ENCODE results near the gene ASIC4. TPM values are rescaled to one million over a fixed set of nuclear protein-coding genes. Genes with fewer than 3 reads are reported as not detected.

Gene ASIC4
- polyA plus RNA-seq, 4 donors = 0.04 to 0.10 TPM; not detected in 2

GRCh38 chr2:219506802-219507526 lies 7.3 kb upstream of the ASIC4 start:
- DNase-seq (no peak), FAIRE-seq (no peak)
- 80 to 86% (median 80%) methylated on average over 14 to 17 of the region's 17 CpGs for WGBS, 3 donors
- Histone ChIP-seq H3K4me1 (ENCODE audit: control insufficient read depth in 3 of 3, insufficient read depth in 2 of 3, low read depth in 1 of 3, low read length in 2 of 3) (peaks cover 0 to 14% (median 2%) of the 10 kb centered on the region in 3 donors), H3K36me3 (ENCODE audit: control insufficient read depth in 3 of 3, insufficient read depth in 2 of 3, low read depth in 1 of 3, low read length in 3 of 3) (peaks cover 4 to 59% (median 9%) of the 10 kb centered on the region in 3 donors), H3K27me3 (ENCODE audit: control insufficient read depth in 3 of 3, insufficient read depth in 3 of 3, low read length in 3 of 3) (peaks cover 0 to 27% (median 13%) of the 10 kb centered on the region in 3 donors), H3K9me3 (ENCODE audit: control insufficient read depth in 2 of 2, insufficient read depth in 1 of 2, low read depth in 1 of 2, low read length in 1 of 2) (peaks cover 0 to 6% of the 10 kb centered on the region in 2 donors), H3K4me3 (ENCODE audit: low read depth in 1 of 3, low read length in 3 of 3) (no peak overlapping the region), H3K27ac (ENCODE audit: low read depth in 1 of 3, low read length in 2 of 3) (no peak overlapping the region)

DNA sequence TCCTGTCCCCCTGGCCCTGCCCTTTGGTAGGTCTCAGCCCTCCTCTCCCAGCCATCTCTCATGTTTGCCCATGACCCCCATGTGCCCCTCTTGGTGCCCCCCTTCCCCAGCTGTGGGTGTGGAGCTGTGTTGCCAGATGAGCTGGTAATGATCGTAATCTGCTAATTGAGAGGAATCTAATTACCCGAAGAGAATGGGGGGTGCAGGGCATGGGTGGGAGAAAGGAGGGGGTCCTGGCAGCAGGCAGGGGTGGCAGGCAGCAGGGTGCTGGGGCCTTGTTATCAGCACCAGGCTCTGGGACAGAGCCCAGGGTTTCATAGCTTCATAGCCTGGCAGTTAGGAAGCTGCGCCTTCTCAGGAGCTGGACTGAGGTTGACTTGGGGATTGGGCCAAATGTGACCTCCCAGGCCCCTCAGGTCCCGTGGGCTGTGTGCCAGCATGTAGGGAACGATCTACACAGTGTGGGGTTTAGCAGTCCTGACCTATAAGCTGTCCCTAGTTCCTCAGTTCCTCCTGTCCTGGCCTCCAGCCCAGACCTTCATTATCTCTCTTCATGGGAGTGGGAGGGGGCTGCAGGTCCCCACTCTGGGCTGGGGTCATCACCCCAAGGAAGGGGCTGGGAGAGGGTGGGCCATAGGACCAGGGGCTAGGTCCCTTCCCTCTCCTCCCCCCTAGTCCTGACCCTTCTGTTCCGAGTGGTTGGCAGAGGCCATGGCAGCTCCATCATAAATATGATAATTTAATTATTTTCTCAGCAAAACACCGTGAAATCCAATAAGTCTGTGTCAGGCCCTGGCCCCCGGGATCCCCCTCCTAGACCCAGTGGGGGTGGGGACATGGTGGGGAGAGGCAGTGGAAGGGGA lies 6.5 kb upstream of the ASIC4 start:
- Histone ChIP-seq H3K4me1 (ENCODE audit: control insufficient read depth in 3 of 3, insufficient read depth in 2 of 3, low read depth in 1 of 3, low read length in 2 of 3) (peaks cover 0 to 19% (median 2%) of the 10 kb centered on the region in 3 donors), H3K27me3 (ENCODE audit: control insufficient read depth in 3 of 3, insufficient read depth in 3 of 3, low read length in 3 of 3) (peaks cover 0 to 36% (median 17%) of the 10 kb centered on the region in 3 donors), H3K4me3 (ENCODE audit: low read depth in 1 of 3, low read length in 3 of 3) (no peak overlapping the region), H3K9me3 (ENCODE audit: control insufficient read depth in 2 of 2, insufficient read depth in 1 of 2, low read depth in 1 of 2, low read length in 1 of 2) (peaks cover 0 to 6% of the 10 kb centered on the region in 2 donors), H3K36me3 (ENCODE audit: control insufficient read depth in 3 of 3, insufficient read depth in 2 of 3, low read depth in 1 of 3, low read length in 3 of 3) (peaks cover 4 to 52% (median 9%) of the 10 kb centered on the region in 3 donors), H3K27ac (ENCODE audit: low read depth in 1 of 3, low read length in 2 of 3) (peak overlapping the region in 1 of 3 donors; percentile 17)
- FAIRE-seq (no peak), DNase-seq (no peak)
- 54 to 63% (median 55%) methylated on average over 8 of the region's 8 CpGs for WGBS, 3 donors

- Histone ChIP-seq H3K4me1 (ENCODE audit: control insufficient read depth in 3 of 3, insufficient read depth in 2 of 3, low read depth in 1 of 3, low read length in 2 of 3) (peaks cover 0 to 20% (median 2%) of the 10 kb centered on the region in 3 donors), H3K36me3 (ENCODE audit: control insufficient read depth in 3 of 3, insufficient read depth in 2 of 3, low read depth in 1 of 3, low read length in 3 of 3) (peaks cover 4 to 48% (median 9%) of the 10 kb centered on the region in 3 donors), H3K4me3 (ENCODE audit: low read depth in 1 of 3, low read length in 3 of 3) (no peak overlapping the region), H3K9me3 (ENCODE audit: control insufficient read depth in 2 of 2, insufficient read depth in 1 of 2, low read depth in 1 of 2, low read length in 1 of 2) (peaks cover 0 to 6% of the 10 kb centered on the region in 2 donors), H3K27ac (ENCODE audit: low read depth in 1 of 3, low read length in 2 of 3) (no peak overlapping the region), H3K27me3 (ENCODE audit: control insufficient read depth in 3 of 3, insufficient read depth in 3 of 3, low read length in 3 of 3) (peaks cover 2 to 42% (median 20%) of the 10 kb centered on the region in 3 donors)
- no peak for DNase-seq
- no peak for FAIRE-seq
- WGBS, 3 donors = 62 to 73% (median 67%) methylated on average over 4 of the region's 4 CpGs
These were observed 5.9 kb upstream of the ASIC4 start for GRCh38 chr2:219508444-219508734.

DNA sequence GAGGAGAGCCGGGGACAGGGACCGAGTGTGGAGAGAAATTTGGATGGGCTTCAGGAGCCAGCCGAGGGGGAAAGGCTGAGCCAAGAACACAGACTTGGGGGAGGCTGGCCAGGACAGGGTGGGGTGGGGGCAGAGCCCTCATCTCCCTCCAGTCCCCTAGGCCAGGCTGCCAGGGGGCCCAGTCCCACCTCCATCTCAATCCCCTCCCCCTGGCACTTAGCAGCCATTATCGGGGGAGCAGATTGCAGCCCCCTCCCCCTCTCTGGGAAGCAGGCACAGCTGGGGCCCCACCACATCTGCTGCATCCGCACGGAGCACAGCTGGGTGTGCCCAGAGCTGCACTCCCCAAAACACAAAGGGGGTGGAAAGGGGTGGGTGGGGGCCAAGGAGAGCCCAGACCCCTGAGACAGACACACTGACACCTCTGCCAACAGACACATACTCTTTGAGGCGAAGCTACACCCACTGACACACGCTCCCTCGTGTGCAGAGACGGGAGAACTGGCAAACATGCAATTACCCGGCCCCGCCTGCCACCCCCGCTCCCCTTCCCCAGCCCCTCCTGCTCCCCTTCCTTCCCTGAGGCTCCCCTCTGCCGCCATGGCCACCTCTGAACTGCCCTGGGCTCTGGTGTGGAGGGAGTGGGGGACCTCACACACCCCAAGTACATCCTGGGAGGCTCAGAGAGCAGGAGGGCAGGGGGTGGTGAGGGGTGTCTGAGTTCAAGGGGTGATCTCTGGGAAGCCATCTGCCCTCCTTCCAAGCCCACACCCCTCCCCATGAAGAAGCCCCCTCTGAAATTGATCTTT lies 5.1 kb upstream of the ASIC4 start:
- 5 to 16% (median 9%) methylated on average over 12 to 14 of the region's 14 CpGs for WGBS, 3 donors
- no peak for DNase-seq
- H3K4me3 ChIP-seq (ENCODE audit: low read depth in 1 of 3, low read length in 3 of 3) = no peak overlapping the region

GRCh38 chr2:219509780-219510511 lies 4.3 kb upstream of the ASIC4 start:
- FAIRE-seq = no peak
- H3K4me3 ChIP-seq (ENCODE audit: low read depth in 1 of 3, low read length in 3 of 3) = no peak overlapping the region
- H3K27ac ChIP-seq (ENCODE audit: low read depth in 1 of 3, low read length in 2 of 3) = no peak overlapping the region
- peak; percentile 43 to 76 for DNase-seq
- H3K36me3 ChIP-seq (ENCODE audit: control insufficient read depth in 3 of 3, insufficient read depth in 2 of 3, low read depth in 1 of 3, low read length in 3 of 3) = peaks cover 0 to 33% (median 5%) of the 10 kb centered on the region in 3 donors
- H3K27me3 ChIP-seq (ENCODE audit: control insufficient read depth in 3 of 3, insufficient read depth in 3 of 3, low read length in 3 of 3) = peaks cover 11 to 57% (median 31%) of the 10 kb centered on the region in 3 donors
- WGBS, 3 donors = 0 to 1% (median 1%) methylated on average over 26 of the region's 26 CpGs
- peaks cover 0 to 6% of the 10 kb centered on the region in 2 donors for H3K9me3 ChIP-seq (ENCODE audit: control insufficient read depth in 2 of 2, insufficient read depth in 1 of 2, low read depth in 1 of 2, low read length in 1 of 2)
- H3K4me1 ChIP-seq (ENCODE audit: control insufficient read depth in 3 of 3, insufficient read depth in 2 of 3, low read depth in 1 of 3, low read length in 2 of 3) = peaks cover 0 to 29% (median 2%) of the 10 kb centered on the region in 3 donors

More for the DNA sequence above, 5.1 kb upstream of the ASIC4 start:
- peaks cover 8 to 50% (median 27%) of the 10 kb centered on the region in 3 donors for H3K27me3 ChIP-seq (ENCODE audit: control insufficient read depth in 3 of 3, insufficient read depth in 3 of 3, low read length in 3 of 3)
- FAIRE-seq = no peak
- peaks cover 0 to 6% of the 10 kb centered on the region in 2 donors for H3K9me3 ChIP-seq (ENCODE audit: control insufficient read depth in 2 of 2, insufficient read depth in 1 of 2, low read depth in 1 of 2, low read length in 1 of 2)
- H3K36me3 ChIP-seq (ENCODE audit: control insufficient read depth in 3 of 3, insufficient read depth in 2 of 3, low read depth in 1 of 3, low read length in 3 of 3) = peaks cover 0 to 41% (median 5%) of the 10 kb centered on the region in 3 donors
- H3K4me1 ChIP-seq (ENCODE audit: control insufficient read depth in 3 of 3, insufficient read depth in 2 of 3, low read depth in 1 of 3, low read length in 2 of 3) = peaks cover 0 to 24% (median 2%) of the 10 kb centered on the region in 3 donors
- H3K27ac ChIP-seq (ENCODE audit: low read depth in 1 of 3, low read length in 2 of 3) = no peak overlapping the region

GRCh38 chr2:219510512-219511135 lies 3.7 kb upstream of the ASIC4 start:
- peaks cover 11 to 64% (median 37%) of the 10 kb centered on the region in 3 donors for H3K27me3 ChIP-seq (ENCODE audit: control insufficient read depth in 3 of 3, insufficient read depth in 3 of 3, low read length in 3 of 3)
- H3K27ac ChIP-seq (ENCODE audit: low read depth in 1 of 3, low read length in 2 of 3) = no peak overlapping the region
- H3K4me1 ChIP-seq (ENCODE audit: control insufficient read depth in 3 of 3, insufficient read depth in 2 of 3, low read depth in 1 of 3, low read length in 2 of 3) = peaks cover 0 to 29% (median 2%) of the 10 kb centered on the region in 3 donors
- H3K9me3 ChIP-seq (ENCODE audit: control insufficient read depth in 2 of 2, insufficient read depth in 1 of 2, low read depth in 1 of 2, low read length in 1 of 2) = peaks cover 0 to 6% of the 10 kb centered on the region in 2 donors
- peaks cover 0 to 26% (median 5%) of the 10 kb centered on the region in 3 donors for H3K36me3 ChIP-seq (ENCODE audit: control insufficient read depth in 3 of 3, insufficient read depth in 2 of 3, low read depth in 1 of 3, low read length in 3 of 3)
- no peak overlapping the region for H3K4me3 ChIP-seq (ENCODE audit: low read depth in 1 of 3, low read length in 3 of 3)
- WGBS, 3 donors = 15 to 22% (median 18%) methylated on average over 20 to 22 of the region's 22 CpGs
- no peak for DNase-seq
- no peak for FAIRE-seq

- DNase-seq = no peak
- H3K4me3 ChIP-seq (ENCODE audit: low read depth in 1 of 3, low read length in 3 of 3) = no peak overlapping the region
- peaks cover 0 to 6% of the 10 kb centered on the region in 2 donors for H3K9me3 ChIP-seq (ENCODE audit: control insufficient read depth in 2 of 2, insufficient read depth in 1 of 2, low read depth in 1 of 2, low read length in 1 of 2)
- H3K4me1 ChIP-seq (ENCODE audit: control insufficient read depth in 3 of 3, insufficient read depth in 2 of 3, low read depth in 1 of 3, low read length in 2 of 3) = peaks cover 0 to 29% (median 2%) of the 10 kb centered on the region in 3 donors
- no peak for FAIRE-seq
- 21 to 29% (median 22%) methylated on average over 15 of the region's 15 CpGs for WGBS, 3 donors
- no peak overlapping the region for H3K27ac ChIP-seq (ENCODE audit: low read depth in 1 of 3, low read length in 2 of 3)
- H3K36me3 ChIP-seq (ENCODE audit: control insufficient read depth in 3 of 3, insufficient read depth in 2 of 3, low read depth in 1 of 3, low read length in 3 of 3) = peaks cover 0 to 15% (median under 1%) of the 10 kb centered on the region in 3 donors
- H3K27me3 ChIP-seq (ENCODE audit: control insufficient read depth in 3 of 3, insufficient read depth in 3 of 3, low read length in 3 of 3) = peaks cover 11 to 75% (median 43%) of the 10 kb centered on the region in 3 donors
These were observed 2.5 kb upstream of the ASIC4 start for GRCh38 chr2:219511547-219512325.
